Measurements from ENCODE around the gene HK3. TPM values are rescaled to one million over a fixed set of nuclear protein-coding genes. Genes with fewer than 3 reads are reported as not detected.
A peak's percentile ranks its signal among the peaks of the same experiment; 100 is the strongest.

The HK3 gene
- total and polyA plus RNA-seq, 2 of the 8 experiments (the other 6 are each of a cell fraction or from before 2014, with no cell fraction given) = not detected

DNA sequence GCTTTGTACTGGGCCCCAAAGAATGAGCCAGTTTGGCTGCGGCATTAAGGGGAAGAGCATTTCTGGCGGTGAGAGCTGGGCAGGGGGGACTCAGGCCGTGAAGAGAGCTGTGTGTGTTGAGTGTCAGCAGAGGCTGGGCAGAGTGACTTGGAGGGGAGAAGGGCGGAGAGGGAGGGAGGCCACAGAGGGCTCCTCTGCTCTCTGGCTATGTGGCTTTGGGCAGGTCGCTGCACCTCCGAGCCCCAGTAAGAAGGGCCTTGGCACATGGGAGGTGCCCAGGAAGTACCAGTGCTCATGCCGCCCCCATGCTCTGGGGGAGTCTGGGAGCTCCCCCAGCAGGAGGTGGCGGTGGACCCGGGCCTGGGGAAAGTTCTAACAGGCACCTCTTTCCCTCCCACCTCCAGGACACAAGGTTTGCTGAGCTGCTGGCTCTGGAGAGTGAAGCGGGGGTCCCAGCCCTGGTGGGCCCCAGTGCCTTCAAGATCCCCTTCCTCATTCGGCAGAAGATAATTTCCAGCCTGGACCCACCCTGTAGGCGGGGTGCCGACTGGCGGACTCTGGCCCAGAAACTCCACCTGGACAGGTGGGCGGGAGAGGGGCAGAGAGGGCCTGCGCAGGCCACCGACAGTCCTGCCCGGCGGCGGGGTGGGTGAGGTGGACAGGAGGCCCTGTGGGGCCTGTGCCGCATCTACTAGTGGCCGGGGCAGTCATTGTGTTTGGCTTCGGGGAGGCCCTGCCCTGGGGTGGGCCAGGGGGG, 20.1 kb downstream of the HK3 start:
- 82% methylated on average over 22 of the region's 23 CpGs; no CpG with 5 or more reads in 1 of the 2 experiments for WGBS, 2 experiments (ENCODE audit: extremely low coverage in 1 of 2, insufficient coverage in 1 of 2, insufficient read length in 1 of 2, insufficient replicate concordance in 2 of 2, low coverage in 1 of 2, low lambda C conversion rate in 2 of 2, missing lambda C conversion rate in 1 of 2)
- H3K56ac ChIP-seq (replicated peaks; ENCODE audit: insufficient read length, low read depth, low read length) = no peak overlapping the region
- no peak overlapping the region for H4K5ac ChIP-seq (ENCODE audit: insufficient read length, low read depth, low read length)
- H3K4me1 ChIP-seq (replicated peaks in 1 of 4; ENCODE audit: control insufficient read depth in 3 of 4, insufficient read depth in 4 of 4, low read length in 3 of 4) = peaks cover 0 to 4% (median 1%) of the 10 kb centered on the region in 4 experiments; a peak in 3 of 7 replicates
- H3K27ac ChIP-seq (ENCODE audit: low read depth, low read length) = no peak overlapping the region
- ChIA-PET POLR2A (ENCODE audit: partially characterized antibody) (interaction anchor here (1.3 kb wide), 1 partner anchor 65 kb away, joined by 3 read pairs; no protein-coding TSS in a partner anchor), CTCF (ENCODE audit: partially characterized antibody) (interaction anchor here (0.7 to 7.2 kb wide), 13 partner anchors 8 to 220 kb away, joined by 3 to 39 read pairs (median 4); partner anchors contain the start of gene HK3)
- no peak overlapping the region for H4K91ac ChIP-seq (replicated peaks; ENCODE audit: insufficient read length, low read length)
- no peak overlapping the region for H2AFZ ChIP-seq (ENCODE audit: low read length)
- H3K18ac ChIP-seq (ENCODE audit: extremely low read depth, low read length) = no peak overlapping the region
- no peak overlapping the region for H2BK120ac ChIP-seq (replicated peaks; ENCODE audit: low read depth, low read length)
- FAIRE-seq (no peak), DNase-seq (ENCODE audit: low read depth in 1 of 2, low spot score in 2 of 2) (no peak)
- H3K79me2 ChIP-seq (ENCODE audit: control insufficient read depth in 1 of 2, insufficient read depth in 2 of 2, low read length in 2 of 2) = no peaks in the 10 kb centered on the region
- no peak overlapping the region for H3K4me3 ChIP-seq (ENCODE audit: extremely low read depth in 1 of 4, insufficient read depth in 2 of 4, low read depth in 3 of 4, low read length in 4 of 4)
- no peak overlapping the region for H2AK5ac ChIP-seq (ENCODE audit: low read depth, low read length)
- no peak overlapping the region for H3K4me2 ChIP-seq (ENCODE audit: insufficient read depth in 1 of 2, low read depth in 2 of 2, low read length in 2 of 2)
- H3K9ac ChIP-seq (replicated peaks in 1 of 4; ENCODE audit: extremely low read depth in 1 of 4, low read depth in 3 of 4, low read length in 3 of 4) = no peak overlapping the region
- H3K79me1 ChIP-seq (ENCODE audit: low read depth, low read length) = no peaks in the 10 kb centered on the region
- no peak for TF ChIP-seq RXRA (IDR thresholded peaks at IDR 0.05; ENCODE audit: insufficient read depth, low read depth, low read length)
- no peak for TF ChIP-seq HDAC6 (IDR thresholded peaks at IDR 0.05; ENCODE audit: low read depth, low read length)
- no peak for TF ChIP-seq TCF12 (IDR thresholded peaks at IDR 0.05; ENCODE audit: low read depth, low read length)
- no peak for TF ChIP-seq CHD1 (IDR thresholded peaks at IDR 0.05; ENCODE audit: low read depth, low read length)
- TF ChIP-seq SP4 (IDR thresholded peaks at IDR 0.05; ENCODE audit: low read length) = no peak
- TF ChIP-seq JUN (IDR thresholded peaks at IDR 0.05; ENCODE audit: low read depth, low read length) = no peak
- H3K9me3 ChIP-seq (ENCODE audit: insufficient read depth in 2 of 2, low read depth in 1 of 2, low read length in 1 of 2) = no peaks in the 10 kb centered on the region
- no peak overlapping the region for H4K8ac ChIP-seq (ENCODE audit: extremely low read depth, insufficient read depth, low read length)
- H2BK15ac ChIP-seq (ENCODE audit: low read length) = no peak overlapping the region
- no peak overlapping the region for H3K4ac ChIP-seq (replicated peaks; ENCODE audit: insufficient read length, low read depth, low read length)
- no peaks in the 10 kb centered on the region for H3K36me3 ChIP-seq (ENCODE audit: control insufficient read depth in 2 of 4, insufficient read depth in 4 of 4, low read length in 3 of 4)
- H3K27me3 ChIP-seq (replicated peaks in 1 of 4; ENCODE audit: control insufficient read depth in 3 of 4, extremely low read depth in 1 of 4, insufficient read depth in 3 of 4, low read length in 3 of 4) = no peaks in the 10 kb centered on the region
- no peak overlapping the region for H3K23ac ChIP-seq (ENCODE audit: insufficient read length)
- H3K14ac ChIP-seq (ENCODE audit: insufficient read length) = no peak overlapping the region
- H4K20me1 ChIP-seq (replicated peaks in 1 of 2; ENCODE audit: control insufficient read depth in 1 of 2, insufficient read depth in 2 of 2, low read length in 2 of 2) = no peaks in the 10 kb centered on the region
- no peak overlapping the region for H2BK12ac ChIP-seq (ENCODE audit: low read depth, low read length)
- no peak overlapping the region for H2BK20ac ChIP-seq (ENCODE audit: low read length)
- no peaks in the 10 kb centered on the region for H3K23me2 ChIP-seq (ENCODE audit: low read depth, low read length)
- H2BK5ac ChIP-seq (ENCODE audit: low read depth, low read length) = peak overlapping the region; percentile 66; the same call in 1 of the 2 replicates

Data from H1 (cell line).